Activated naive CD8-positive, alpha-beta T cell treated with anti-CD3 and anti-CD28 coated beads, Interleukin-2, amount 50 U/mL, for 24 hours (primary cell): ENCODE results near the gene DEXI.

Experiments used
- ATAC-seq: fragments of 150-1000 bp; cut with Tn5 transposase; one replicate; pipeline ENCODE4 v1.10.0; 2021
- DNase-seq: peaks from one replicate; pipeline ENCODE4 v3.0.0; 2021
- H3K27ac Mint-ChIP-seq: one replicate; pipeline ENCODE4 v1.8.0; 2021; ENCODE audit warnings: mild to moderate bottlenecking, mixed read lengths
- H3K27me3 Mint-ChIP-seq: one replicate; pipeline ENCODE4 v1.8.0; 2021; ENCODE audit warnings: mixed read lengths
- H3K36me3 Mint-ChIP-seq: one replicate; pipeline ENCODE4 v1.8.0; 2021; ENCODE audit warnings: low read depth, mixed read lengths
- H3K4me1 Mint-ChIP-seq: one replicate; pipeline ENCODE4 v1.8.0; 2021; ENCODE audit warnings: mixed read lengths
- H3K4me3 Mint-ChIP-seq: one replicate; pipeline ENCODE4 v1.8.0; 2021; ENCODE audit warnings: mild to moderate bottlenecking, moderate library complexity, mixed read lengths
- H3K9me3 Mint-ChIP-seq: one replicate; pipeline ENCODE4 v1.8.0; 2021; ENCODE audit warnings: mixed read lengths

DEXI gene

GRCh38 chr16:10942352-10943063, at the start of gene DEXI:
TSS of gene DEXI (minus strand) at chr16:10942468. CDS start at chr16:10942005, 463 bp downstream.
- peak; percentile 75 for ATAC-seq
- Mint-ChIP-seq H3K4me1 (peaks cover 70% of the 10 kb centered on the region), H3K9me3 (no peaks in the 10 kb centered on the region), H3K27ac (peak within 1 kb of the TSS; percentile 81), H3K36me3 (peaks cover 24% of the 10 kb centered on the region), H3K4me3 (peak within 1 kb of the TSS; percentile 94), H3K27me3 (no peaks in the 10 kb centered on the region)
- DNase-seq, result peak; percentile 95

GRCh38 chr16:10990378-10990777, 48.1 kb upstream of the DEXI start:
- DNase-seq (no peak), ATAC-seq (no peak)
- Mint-ChIP-seq H3K4me1 (peaks cover 74% of the 10 kb centered on the region), H3K9me3 (no peaks in the 10 kb centered on the region), H3K4me3 (no peak overlapping the region), H3K36me3 (peaks cover 53% of the 10 kb centered on the region), H3K27me3 (no peaks in the 10 kb centered on the region), H3K27ac (peak overlapping the region; percentile 79)

- DNase-seq (no peak), ATAC-seq (no peak)
- Mint-ChIP-seq H3K4me3 (no peak overlapping the region), H3K27me3 (no peaks in the 10 kb centered on the region), H3K9me3 (no peaks in the 10 kb centered on the region), H3K4me1 (peaks cover 75% of the 10 kb centered on the region), H3K27ac (peak overlapping the region; percentile 95), H3K36me3 (peaks cover 52% of the 10 kb centered on the region)
Observed at GRCh38 chr16:10989559-10989958, 47.3 kb upstream of the DEXI start.

GRCh38 chr16:10988879-10989278, 46.6 kb upstream of the DEXI start:
- Mint-ChIP-seq H3K36me3 (peaks cover 49% of the 10 kb centered on the region), H3K4me3 (no peak overlapping the region), H3K27me3 (no peaks in the 10 kb centered on the region), H3K27ac (peak overlapping the region; percentile 95), H3K4me1 (peaks cover 80% of the 10 kb centered on the region), H3K9me3 (no peaks in the 10 kb centered on the region)
- DNase-seq (no peak), ATAC-seq (peak; percentile 8)

- Mint-ChIP-seq H3K9me3 (no peaks in the 10 kb centered on the region), H3K4me3 (peak overlapping the region; percentile 62), H3K4me1 (peaks cover 81% of the 10 kb centered on the region)
Observed at GRCh38 chr16:10988164-10988803, 46.0 kb upstream of the DEXI start.

GRCh38 chr16:10987361-10988163, 45.3 kb upstream of the DEXI start:
- peaks cover 44% of the 10 kb centered on the region for H3K36me3 Mint-ChIP-seq
- H3K4me3 Mint-ChIP-seq, result peak overlapping the region; percentile 62
- H3K4me1 Mint-ChIP-seq, result peaks cover 81% of the 10 kb centered on the region
- H3K27me3 Mint-ChIP-seq, result no peaks in the 10 kb centered on the region
- DNase-seq (no peak), ATAC-seq (peak; percentile 21)
- no peaks in the 10 kb centered on the region for H3K9me3 Mint-ChIP-seq
- peak overlapping the region; percentile 95 for H3K27ac Mint-ChIP-seq

More at GRCh38 chr16:10988164-10988803, 46.0 kb upstream of the DEXI start:
- DNase-seq (peak; percentile 81), ATAC-seq (peak; percentile 93)
- peaks cover 48% of the 10 kb centered on the region for H3K36me3 Mint-ChIP-seq
- H3K27me3 Mint-ChIP-seq, result no peaks in the 10 kb centered on the region
- H3K27ac Mint-ChIP-seq, result peak overlapping the region; percentile 95

- no peak for ATAC-seq
- no peak for DNase-seq
- Mint-ChIP-seq H3K36me3 (peaks cover 35% of the 10 kb centered on the region), H3K27me3 (no peaks in the 10 kb centered on the region), H3K9me3 (no peaks in the 10 kb centered on the region), H3K4me3 (no peak overlapping the region), H3K27ac (peak overlapping the region; percentile 15), H3K4me1 (peaks cover 56% of the 10 kb centered on the region)
Observed at GRCh38 chr16:10984509-10984908, 42.2 kb upstream of the DEXI start.

- H3K36me3 Mint-ChIP-seq, result peaks cover 33% of the 10 kb centered on the region
- no peaks in the 10 kb centered on the region for H3K27me3 Mint-ChIP-seq
- peak overlapping the region; percentile 7 for H3K27ac Mint-ChIP-seq
- ATAC-seq (no peak), DNase-seq (no peak)
- H3K4me3 Mint-ChIP-seq, result no peak overlapping the region
- no peaks in the 10 kb centered on the region for H3K9me3 Mint-ChIP-seq
- peaks cover 42% of the 10 kb centered on the region for H3K4me1 Mint-ChIP-seq
Observed at GRCh38 chr16:10983159-10983558, 40.9 kb upstream of the DEXI start.

- DNase-seq (no peak), ATAC-seq (no peak)
- peaks cover 37% of the 10 kb centered on the region for H3K36me3 Mint-ChIP-seq
- peak overlapping the region; percentile 29 for H3K4me3 Mint-ChIP-seq
- no peaks in the 10 kb centered on the region for H3K9me3 Mint-ChIP-seq
- peaks cover 39% of the 10 kb centered on the region for H3K4me1 Mint-ChIP-seq
- peak overlapping the region; percentile 47 for H3K27ac Mint-ChIP-seq
- H3K27me3 Mint-ChIP-seq, result no peaks in the 10 kb centered on the region
Observed at GRCh38 chr16:10982465-10983150, 40.3 kb upstream of the DEXI start.

- Mint-ChIP-seq H3K36me3 (peaks cover 33% of the 10 kb centered on the region), H3K4me3 (no peak overlapping the region), H3K9me3 (no peaks in the 10 kb centered on the region), H3K27me3 (no peaks in the 10 kb centered on the region), H3K4me1 (peaks cover 32% of the 10 kb centered on the region), H3K27ac (no peak overlapping the region)
- DNase-seq (peak; percentile 55), ATAC-seq (peak; percentile 86)
Observed at GRCh38 chr16:10981697-10982216, 39.5 kb upstream of the DEXI start.

GRCh38 chr16:10980813-10981212, 38.5 kb upstream of the DEXI start:
- DNase-seq (no peak), ATAC-seq (no peak)
- no peak overlapping the region for H3K4me3 Mint-ChIP-seq
- H3K4me1 Mint-ChIP-seq, result peaks cover 24% of the 10 kb centered on the region
- H3K27me3 Mint-ChIP-seq, result no peaks in the 10 kb centered on the region
- H3K36me3 Mint-ChIP-seq, result peaks cover 28% of the 10 kb centered on the region
- no peaks in the 10 kb centered on the region for H3K9me3 Mint-ChIP-seq
- H3K27ac Mint-ChIP-seq, result no peak overlapping the region

- DNase-seq, result no peak
- no peak overlapping the region for H3K27ac Mint-ChIP-seq
Observed at GRCh38 chr16:10979717-10980601, 37.7 kb upstream of the DEXI start.

GRCh38 chr16:10978871-10979446, 36.7 kb upstream of the DEXI start:
- no peaks in the 10 kb centered on the region for H3K27me3 Mint-ChIP-seq
- H3K36me3 Mint-ChIP-seq, result peaks cover 27% of the 10 kb centered on the region
- no peak overlapping the region for H3K27ac Mint-ChIP-seq
- H3K4me1 Mint-ChIP-seq, result peaks cover 18% of the 10 kb centered on the region
- DNase-seq (no peak), ATAC-seq (no peak)
- H3K9me3 Mint-ChIP-seq, result no peaks in the 10 kb centered on the region
- no peak overlapping the region for H3K4me3 Mint-ChIP-seq

More at GRCh38 chr16:10979717-10980601, 37.7 kb upstream of the DEXI start:
- peaks cover 24% of the 10 kb centered on the region for H3K4me1 Mint-ChIP-seq
- no peak for ATAC-seq
- no peak overlapping the region for H3K4me3 Mint-ChIP-seq
- H3K36me3 Mint-ChIP-seq, result peaks cover 26% of the 10 kb centered on the region
- H3K9me3 Mint-ChIP-seq, result no peaks in the 10 kb centered on the region
- no peaks in the 10 kb centered on the region for H3K27me3 Mint-ChIP-seq
